ENCODE results near the gene ROS1.

Gene ROS1

GRCh38 chr6:117309611-117310010 lies 116.1 kb downstream of the ROS1 start:
- no peaks in the 10 kb centered on the region for H3K9me2 ChIP-seq (ENCODE audit: low read depth, low read length)
- no peaks in the 10 kb centered on the region for H3K36me3 ChIP-seq (ENCODE audit: insufficient read depth, low read length)
- no peaks in the 10 kb centered on the region for H3F3A ChIP-seq (ENCODE audit: insufficient read depth, low read length)
- H3K79me2 ChIP-seq (ENCODE audit: insufficient read depth, low read length) = no peaks in the 10 kb centered on the region
- H2AFZ ChIP-seq (ENCODE audit: low read length) = no peak overlapping the region
- no peak overlapping the region for H3K4me2 ChIP-seq (ENCODE audit: low read length)
- H3K9me3 ChIP-seq (ENCODE audit: low read length) = no peaks in the 10 kb centered on the region
- H3K27me3 ChIP-seq (ENCODE audit: insufficient read depth, low read length) = no peaks in the 10 kb centered on the region
- H3K27ac ChIP-seq (ENCODE audit: low read depth, low read length, poor library complexity, severe bottlenecking) = no peak overlapping the region
- no peak overlapping the region for H3K9ac ChIP-seq (ENCODE audit: low read length)
- TF ChIP-seq EZH2 (IDR thresholded peaks at IDR 0.05; ENCODE audit: borderline replicate concordance, low read length) (no peak), CTCF (IDR thresholded peaks at IDR 0.05; ENCODE audit: low read length) (no peak)
- no peak overlapping the region for H3K4me3 ChIP-seq (ENCODE audit: low read depth, low read length, poor library complexity, severe bottlenecking)
- no peaks in the 10 kb centered on the region for H4K20me1 ChIP-seq (ENCODE audit: insufficient read depth, low read length)
- H3K4me1 ChIP-seq (ENCODE audit: insufficient read depth, low read length, severe bottlenecking) = no peaks in the 10 kb centered on the region

- no peaks in the 10 kb centered on the region for H3K9me3 ChIP-seq (ENCODE audit: low read length)
- H3K27me3 ChIP-seq (ENCODE audit: insufficient read depth, low read length) = no peaks in the 10 kb centered on the region
- H3K79me2 ChIP-seq (ENCODE audit: insufficient read depth, low read length) = no peaks in the 10 kb centered on the region
- no peaks in the 10 kb centered on the region for H3F3A ChIP-seq (ENCODE audit: insufficient read depth, low read length)
- H3K4me3 ChIP-seq (ENCODE audit: low read depth, low read length, poor library complexity, severe bottlenecking) = no peak overlapping the region
- H2AFZ ChIP-seq (ENCODE audit: low read length) = no peak overlapping the region
- H3K4me1 ChIP-seq (ENCODE audit: insufficient read depth, low read length, severe bottlenecking) = no peaks in the 10 kb centered on the region
- H3K27ac ChIP-seq (ENCODE audit: low read depth, low read length, poor library complexity, severe bottlenecking) = no peak overlapping the region
- H3K4me2 ChIP-seq (ENCODE audit: low read length) = no peak overlapping the region
- H3K9me2 ChIP-seq (ENCODE audit: low read depth, low read length) = no peaks in the 10 kb centered on the region
- H3K36me3 ChIP-seq (ENCODE audit: insufficient read depth, low read length) = no peaks in the 10 kb centered on the region
- TF ChIP-seq EZH2 (IDR thresholded peaks at IDR 0.05; ENCODE audit: borderline replicate concordance, low read length) = no peak
- no peak for TF ChIP-seq CTCF (IDR thresholded peaks at IDR 0.05; ENCODE audit: low read length)
- no peak overlapping the region for H3K9ac ChIP-seq (ENCODE audit: low read length)
- no peaks in the 10 kb centered on the region for H4K20me1 ChIP-seq (ENCODE audit: insufficient read depth, low read length)
Observed at GRCh38 chr6:117309069-117309468, 116.7 kb downstream of the ROS1 start.

- no peaks in the 10 kb centered on the region for H3K36me3 ChIP-seq (ENCODE audit: insufficient read depth, low read length)
- H3K9me2 ChIP-seq (ENCODE audit: low read depth, low read length) = no peaks in the 10 kb centered on the region
- H3K79me2 ChIP-seq (ENCODE audit: insufficient read depth, low read length) = no peaks in the 10 kb centered on the region
- H3K9me3 ChIP-seq (ENCODE audit: low read length) = no peaks in the 10 kb centered on the region
- H2AFZ ChIP-seq (ENCODE audit: low read length) = no peak overlapping the region
- TF ChIP-seq CTCF (IDR thresholded peaks at IDR 0.05; ENCODE audit: low read length) = no peak
- TF ChIP-seq EZH2 (IDR thresholded peaks at IDR 0.05; ENCODE audit: borderline replicate concordance, low read length) = no peak
- H4K20me1 ChIP-seq (ENCODE audit: insufficient read depth, low read length) = no peaks in the 10 kb centered on the region
- no peak overlapping the region for H3K27ac ChIP-seq (ENCODE audit: low read depth, low read length, poor library complexity, severe bottlenecking)
- no peaks in the 10 kb centered on the region for H3K4me1 ChIP-seq (ENCODE audit: insufficient read depth, low read length, severe bottlenecking)
- H3K4me2 ChIP-seq (ENCODE audit: low read length) = no peak overlapping the region
- H3F3A ChIP-seq (ENCODE audit: insufficient read depth, low read length) = no peaks in the 10 kb centered on the region
- no peak overlapping the region for H3K9ac ChIP-seq (ENCODE audit: low read length)
- H3K4me3 ChIP-seq (ENCODE audit: low read depth, low read length, poor library complexity, severe bottlenecking) = no peak overlapping the region
- H3K27me3 ChIP-seq (ENCODE audit: insufficient read depth, low read length) = no peaks in the 10 kb centered on the region
Observed at GRCh38 chr6:117307655-117308054, 118.1 kb downstream of the ROS1 start.

Data from OCI-LY1 (cell line).